ENCODE results near the gene HIGD1A. TPM values are rescaled to one million over a fixed set of nuclear protein-coding genes. Genes with fewer than 3 reads are reported as not detected.
A peak's percentile ranks its signal among the peaks of the same experiment; 100 is the strongest.

HIGD1A gene
- total RNA-seq (2012; rRNA removed): 86.6 and 201 TPM in 2 replicates
- 106 and 137 TPM in 2 replicates for polyA plus RNA-seq (2012; rRNA removed)
- polyA plus RNA-seq (2012; cell fraction: cytosol; rRNA removed): 13.1 and 33.8 TPM in 2 replicates
- polyA plus RNA-seq (2012; cell fraction: nucleus; rRNA removed; ENCODE audit: low replicate concordance): 2.0 and 26.0 TPM in 2 replicates
- percentile 95 among the genes with signal in this experiment for Bru-seq, nascent RNA
- percentile 99 among the genes with signal in this experiment for BruChase-seq, experiment 1, labeled RNA remaining after a 6-hour chase
- percentile 98 among the genes with signal in this experiment for BruChase-seq, experiment 2, labeled RNA remaining after a 2-hour chase
- long read RNA-seq, transcript HIGD1A-201 (4 exons, 1,373 nt): major isoform, 193 of 208 reads
- long read RNA-seq, partial matches to known transcripts: 0 of 208 reads
- long read RNA-seq, other reads (novel, unspliced or antisense): 11 of 208 reads

- H2BK20ac ChIP-seq (ENCODE audit: low read depth, low read length): no peak within 1 kb of the TSS
- peak within 1 kb of the TSS; percentile 52; the same call in 1 of the 2 replicates for H2AK5ac ChIP-seq (ENCODE audit: low read depth, low read length)
- ChIA-PET POLR2A (ENCODE audit: unreplicated experiment) (no interaction called here), CTCF (interaction anchor here (1.2 kb wide), 1 partner anchor 27 kb away, joined by 3 read pairs; no protein-coding TSS in a partner anchor)
- in situ Hi-C loops (cut with MboI; ENCODE audit: low sequenced_read_pairs): no loop called here
- H3K9me1 ChIP-seq (ENCODE audit: insufficient read depth, low read length): peaks cover 3% of the 10 kb centered on the region
- peak within 1 kb of the TSS; percentile 40 for H2BK120ac ChIP-seq (ENCODE audit: low read depth, low read length)
- peak within 1 kb of the TSS; percentile 83 for H3K9ac ChIP-seq (ENCODE audit: low read depth, low read length)
- peak within 1 kb of the TSS; percentile 92 for H3K14ac ChIP-seq (replicated peaks; ENCODE audit: low read depth, low read length)
- peak within 1 kb of the TSS; percentile 33 for H4K5ac ChIP-seq (ENCODE audit: low read depth, low read length)
- dilution Hi-C loops (cut with HindIII; ENCODE audit: low sequenced_read_pairs, unreplicated experiment): no loop called here
- H3K27me3 ChIP-seq (ENCODE audit: control insufficient read depth, insufficient read depth, low read length): peaks cover 2% of the 10 kb centered on the region; the same call in 1 of the 2 replicates
- peak within 1 kb of the TSS; percentile 25; the same call in 1 of the 2 replicates for H3K56ac ChIP-seq (ENCODE audit: extremely low read depth, insufficient read depth, low read length)
- DNase-seq (peak; percentile 92), ATAC-seq (ENCODE audit: low read depth) (peak; percentile 99)
- WGBS, 2 experiments (ENCODE audit: extremely low coverage in 2 of 2, insufficient read length in 1 of 2): 0% methylated on average over 27 of the region's 63 CpGs; no CpG with 5 or more reads in 1 of the 2 experiments
- peaks cover 18 to 38% of the 10 kb centered on the region in 2 experiments for H3K79me1 ChIP-seq (ENCODE audit: low read depth in 1 of 2, low read length in 2 of 2)
- peaks cover 22% of the 10 kb centered on the region for H4K20me1 ChIP-seq (ENCODE audit: insufficient read depth, low read length)
- H3K4me1 ChIP-seq (ENCODE audit: control insufficient read depth, insufficient read depth, low read length): peaks cover 3% of the 10 kb centered on the region; the same call in 1 of the 2 replicates
- peak within 1 kb of the TSS; percentile 94 for H2AFZ ChIP-seq (replicated peaks; ENCODE audit: low read length, poor library complexity)
- peak within 1 kb of the TSS; percentile 24; the same call in 1 of the 2 replicates for H4K91ac ChIP-seq (ENCODE audit: insufficient read depth, low read depth, low read length)
- peak within 1 kb of the TSS; percentile 97 for H3K23ac ChIP-seq (ENCODE audit: low read depth, low read length)
- peak within 1 kb of the TSS; percentile 73 for H3K27ac ChIP-seq (ENCODE audit: insufficient read depth, low read length)
- H3K4me3 ChIP-seq (ENCODE audit: insufficient read depth, low read depth, low read length): peak within 1 kb of the TSS; percentile 83
- intact Hi-C loops (cut with micrococcal nuclease): no loop called here
- H2BK15ac ChIP-seq (ENCODE audit: low read depth, low read length): no peak within 1 kb of the TSS; the same call in 2 of the 3 replicates
- H3K4ac ChIP-seq (ENCODE audit: low read depth, low read length): peak within 1 kb of the TSS; percentile 71
- peak within 1 kb of the TSS; percentile 7; the same call in 1 of the 2 replicates for H3K18ac ChIP-seq (ENCODE audit: low read depth, low read length)
- peak within 1 kb of the TSS; percentile 77 to 79; a peak in 3 of 4 replicates for H4K8ac ChIP-seq (ENCODE audit: low read depth in 2 of 2, low read length in 2 of 2)
- H3K4me2 ChIP-seq (ENCODE audit: low read depth, low read length): peak within 1 kb of the TSS; percentile 96
- no TSS peak for BruUV-seq (replicated peaks)
- peak within 1 kb of the TSS; percentile 32 for H2BK5ac ChIP-seq (ENCODE audit: low read depth, low read length, poor library complexity, severe bottlenecking)
- H2AK9ac ChIP-seq (replicated peaks; ENCODE audit: low read depth, low read length, poor library complexity): peak within 1 kb of the TSS; percentile 83
- no peaks in the 10 kb centered on the region for H3K36me3 ChIP-seq (ENCODE audit: control insufficient read depth, insufficient read depth, low read length)
- no peaks in the 10 kb centered on the region for H3K9me3 ChIP-seq (ENCODE audit: control insufficient read depth, insufficient read depth, low read length)
- no peak for TF ChIP-seq FOS (IDR thresholded peaks at IDR 0.05; ENCODE audit: low read depth, low read length)
- no peak for TF ChIP-seq NFE2L2 (IDR thresholded peaks at IDR 0.05; ENCODE audit: low read depth, low read length)
- TF ChIP-seq RAD21 (IDR thresholded peaks at IDR 0.05; ENCODE audit: low read length): no peak
- peak; percentile 89 for TF ChIP-seq POLR2A (IDR thresholded peaks at IDR 0.05; ENCODE audit: low read depth, low read length)
- no peak for TF ChIP-seq SMC3 (IDR thresholded peaks at IDR 0.05; ENCODE audit: low read depth, low read length)
- TF ChIP-seq RFX5 (IDR thresholded peaks at IDR 0.05; ENCODE audit: low read depth, low read length): peak; percentile 57; the same call in 1 of the 2 replicates
- TF ChIP-seq CHD1 (IDR thresholded peaks at IDR 0.05; ENCODE audit: low read depth, low read length): no peak
- peak; percentile 91; the same call in 1 of the 2 replicates for TF ChIP-seq MAZ (IDR thresholded peaks at IDR 0.05; ENCODE audit: borderline replicate concordance, low read depth, low read length)
- TF ChIP-seq BHLHE40 (IDR thresholded peaks at IDR 0.05; ENCODE audit: low read depth, low read length): peak; percentile 66; the same call in 1 of the 2 replicates
- TF ChIP-seq MAFK (IDR thresholded peaks at IDR 0.05; ENCODE audit: low read depth, low read length): no peak
- no peak; the same call in 1 of the 2 replicates for TF ChIP-seq MXI1 (IDR thresholded peaks at IDR 0.05; ENCODE audit: borderline replicate concordance, low read depth, low read length)
- TF ChIP-seq CEBPB (IDR thresholded peaks at IDR 0.05; ENCODE audit: low read depth, low read length): no peak
- TF ChIP-seq CTCF (conservative IDR thresholded peaks at IDR 0.05; ENCODE audit: low read depth, low read length): no peak
- TF ChIP-seq USF2 (IDR thresholded peaks at IDR 0.05; ENCODE audit: low read depth, low read length): no peak
Measured at GRCh38 chr3:42804106-42804830, at the start of gene HIGD1A. Gene HIGD1A (minus strand): TSS chr3:42804490. CDS start chr3:42794253, 10,237 bp downstream.

Data from IMR-90 (cell line).